GM12801 (cell line): Measurements from ENCODE around the gene PCDH1.

Source experiments
- TF ChIP-seq, protein P1 (sequence below): IDR thresholded peaks from one replicate; pipeline ENCODE4 v1.5.1; 2011; ENCODE audit warnings: control low read depth; ENCODE audit not compliant: insufficient read length; ENCODE audit errors: extremely low read depth

The PCDH1 gene

DNA sequence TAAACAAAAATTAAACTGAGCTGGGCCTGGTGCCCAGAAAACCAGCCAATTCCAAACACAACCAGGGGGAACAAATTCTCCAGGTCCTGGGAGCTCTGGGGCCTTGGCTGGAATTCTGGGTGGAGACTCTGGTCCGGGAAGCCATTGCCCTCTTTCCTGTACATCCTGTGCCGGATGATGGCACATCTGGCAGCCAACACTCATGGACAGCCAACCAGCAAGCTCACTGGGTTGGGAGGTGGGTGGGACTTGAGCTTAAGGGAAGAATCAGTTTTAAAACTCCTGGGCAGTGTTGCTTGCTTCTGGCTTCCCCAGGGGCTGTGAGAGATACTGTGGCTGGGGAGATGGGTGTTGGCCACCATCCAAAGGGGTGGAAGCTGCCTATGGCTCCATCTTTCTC, 56.1 kb downstream of the PCDH1 start:
- TF ChIP-seq, protein P1, sequence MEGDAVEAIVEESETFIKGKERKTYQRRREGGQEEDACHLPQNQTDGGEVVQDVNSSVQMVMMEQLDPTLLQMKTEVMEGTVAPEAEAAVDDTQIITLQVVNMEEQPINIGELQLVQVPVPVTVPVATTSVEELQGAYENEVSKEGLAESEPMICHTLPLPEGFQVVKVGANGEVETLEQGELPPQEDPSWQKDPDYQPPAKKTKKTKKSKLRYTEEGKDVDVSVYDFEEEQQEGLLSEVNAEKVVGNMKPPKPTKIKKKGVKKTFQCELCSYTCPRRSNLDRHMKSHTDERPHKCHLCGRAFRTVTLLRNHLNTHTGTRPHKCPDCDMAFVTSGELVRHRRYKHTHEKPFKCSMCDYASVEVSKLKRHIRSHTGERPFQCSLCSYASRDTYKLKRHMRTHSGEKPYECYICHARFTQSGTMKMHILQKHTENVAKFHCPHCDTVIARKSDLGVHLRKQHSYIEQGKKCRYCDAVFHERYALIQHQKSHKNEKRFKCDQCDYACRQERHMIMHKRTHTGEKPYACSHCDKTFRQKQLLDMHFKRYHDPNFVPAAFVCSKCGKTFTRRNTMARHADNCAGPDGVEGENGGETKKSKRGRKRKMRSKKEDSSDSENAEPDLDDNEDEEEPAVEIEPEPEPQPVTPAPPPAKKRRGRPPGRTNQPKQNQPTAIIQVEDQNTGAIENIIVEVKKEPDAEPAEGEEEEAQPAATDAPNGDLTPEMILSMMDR, result no peak

GRCh38 chr5:141821430-141821925, 56.7 kb downstream of the PCDH1 start:
- TF ChIP-seq, protein P1, result no peak

- TF ChIP-seq, protein P1, result no peak
Measured at GRCh38 chr5:141817631-141818030, 60.6 kb downstream of the PCDH1 start.

DNA sequence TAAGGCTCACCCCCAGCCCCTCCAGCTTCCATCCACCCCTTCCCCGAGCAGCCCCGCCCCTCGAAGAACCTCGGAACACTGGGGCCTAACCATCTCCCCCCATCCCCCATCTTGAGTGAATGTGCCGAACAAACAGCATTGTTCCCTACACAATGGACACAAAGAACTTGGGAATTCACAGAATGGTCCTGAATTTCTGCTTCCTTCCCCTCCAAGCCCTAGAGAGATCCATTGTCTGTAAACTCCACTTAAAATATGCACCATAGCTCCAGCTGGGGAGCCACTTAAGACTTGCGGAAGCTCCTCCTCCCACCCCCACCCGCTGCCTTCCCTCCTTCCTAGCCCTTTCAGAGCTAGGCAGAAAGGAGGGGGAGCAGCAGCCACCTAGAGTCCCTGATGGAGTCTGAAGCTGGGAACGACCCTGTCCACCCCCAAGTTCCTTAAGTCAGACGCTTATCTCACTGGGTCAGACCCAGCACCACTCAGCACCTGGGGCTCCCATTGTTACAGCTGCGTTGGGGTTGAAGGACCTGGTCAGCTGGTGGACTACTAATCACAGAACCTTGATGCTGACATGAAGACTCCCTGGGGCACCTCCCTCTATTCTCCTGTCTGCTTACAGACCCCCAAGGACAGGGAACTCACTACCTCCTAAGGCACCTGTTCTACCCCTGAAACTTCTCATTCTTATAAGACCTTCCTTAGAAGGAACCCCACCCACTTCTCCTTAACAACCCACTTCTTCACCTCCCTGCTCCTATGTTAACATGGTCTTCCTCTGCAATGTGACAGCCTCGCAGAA, 61.4 kb downstream of the PCDH1 start:
- TF ChIP-seq, protein P1, result no peak

DNA sequence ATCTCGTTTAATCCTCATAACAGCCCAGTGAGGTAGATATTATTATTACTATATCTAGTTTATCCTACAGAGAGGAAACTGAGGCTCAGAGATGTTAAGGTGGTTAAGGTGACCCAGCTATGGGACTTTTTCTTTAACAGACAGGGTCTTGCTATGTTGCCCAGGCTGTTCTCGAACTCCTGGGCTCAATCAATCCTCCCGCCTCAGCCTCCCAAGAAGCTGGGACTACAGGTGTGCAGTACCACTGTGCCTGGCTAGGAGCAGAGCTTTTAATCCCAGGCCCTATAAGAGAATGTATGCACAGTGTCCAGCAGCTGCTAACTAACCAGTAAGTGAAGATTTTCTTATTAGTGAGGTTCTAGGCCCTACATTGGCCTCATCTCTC, 62.4 kb downstream of the PCDH1 start:
- TF ChIP-seq, protein P1, result no peak

DNA sequence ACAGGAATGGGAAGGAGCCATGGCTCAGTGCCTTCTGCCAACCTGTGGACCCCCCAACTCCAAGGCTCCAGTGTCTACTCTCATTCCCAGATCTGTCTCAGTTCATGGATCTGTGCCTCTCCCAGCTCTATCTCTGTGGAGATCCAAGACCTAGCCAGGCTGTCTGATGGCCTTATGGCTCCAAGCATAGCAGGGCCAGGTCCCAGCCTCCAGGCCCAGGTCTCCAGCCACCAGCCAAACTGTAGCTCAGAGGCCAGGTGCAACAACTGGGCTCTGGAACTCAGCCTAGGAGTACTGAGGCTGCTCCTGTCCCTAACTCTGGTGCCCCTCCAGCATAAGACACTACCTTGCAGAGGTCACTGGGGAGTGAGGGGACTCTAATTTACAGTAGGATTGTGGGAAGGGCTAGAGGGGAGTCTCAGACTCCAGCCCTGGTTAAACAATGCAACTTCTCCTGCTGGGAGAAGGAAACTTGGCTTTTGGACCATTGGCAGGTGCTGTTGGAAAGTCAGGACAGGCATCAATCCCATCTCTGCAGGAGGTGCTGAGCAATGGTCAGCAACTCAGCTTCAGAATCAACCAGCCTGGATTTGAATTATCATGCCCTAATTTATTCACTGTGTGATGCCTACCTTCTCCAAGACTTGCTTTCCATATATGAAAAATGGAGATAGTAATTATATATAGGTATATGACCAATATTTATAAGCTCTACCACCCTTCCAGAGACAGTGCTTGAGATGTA, 63.0 kb downstream of the PCDH1 start:
- TF ChIP-seq, protein P1, result no peak
